Endothelial cell of hepatic sinusoid (primary cell): Measurements from ENCODE around the gene CCDC137.

Source experiments
- in situ Hi-C: cut with HindIII; loops from 2 replicates; pipeline ENCODE4 v1.10.0; 2017; ENCODE audit warnings: low sequenced_read_pairs

CCDC137 gene

DNA sequence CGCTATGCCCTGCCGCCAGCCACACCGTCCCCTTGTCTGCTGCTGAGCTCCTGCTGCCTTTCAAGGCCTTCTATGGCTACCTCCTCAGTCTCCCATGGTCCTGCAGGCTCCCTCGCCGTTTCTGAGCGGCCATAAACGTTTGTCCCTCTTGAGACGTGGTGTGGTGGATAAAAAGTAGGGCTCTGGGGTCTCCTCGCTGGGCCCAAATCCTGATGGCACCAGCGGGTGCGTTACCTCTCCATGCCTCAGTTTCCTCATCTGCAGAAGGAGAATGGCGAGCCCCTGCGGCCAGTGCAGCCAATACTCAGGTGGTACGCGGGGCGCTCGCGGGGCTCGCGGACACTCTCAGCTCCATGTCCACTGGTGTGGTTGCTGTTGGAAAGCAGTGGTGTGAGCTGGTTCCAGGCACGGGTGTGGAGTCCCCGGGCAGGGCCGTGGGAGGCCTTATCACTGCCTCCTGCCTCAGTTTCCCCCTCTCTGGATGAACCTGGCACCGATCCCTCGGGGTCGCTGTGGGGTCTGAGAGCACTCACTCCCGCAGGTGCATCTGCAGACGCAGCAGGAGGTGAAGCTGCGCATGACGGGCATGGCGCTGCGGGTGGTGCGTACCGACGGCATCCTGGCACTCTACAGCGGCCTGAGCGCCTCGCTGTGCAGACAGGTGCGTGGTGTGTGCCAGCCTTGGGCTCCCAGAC, 48.0 kb downstream of the CCDC137 start:
- in situ Hi-C loops = no loop called here

DNA sequence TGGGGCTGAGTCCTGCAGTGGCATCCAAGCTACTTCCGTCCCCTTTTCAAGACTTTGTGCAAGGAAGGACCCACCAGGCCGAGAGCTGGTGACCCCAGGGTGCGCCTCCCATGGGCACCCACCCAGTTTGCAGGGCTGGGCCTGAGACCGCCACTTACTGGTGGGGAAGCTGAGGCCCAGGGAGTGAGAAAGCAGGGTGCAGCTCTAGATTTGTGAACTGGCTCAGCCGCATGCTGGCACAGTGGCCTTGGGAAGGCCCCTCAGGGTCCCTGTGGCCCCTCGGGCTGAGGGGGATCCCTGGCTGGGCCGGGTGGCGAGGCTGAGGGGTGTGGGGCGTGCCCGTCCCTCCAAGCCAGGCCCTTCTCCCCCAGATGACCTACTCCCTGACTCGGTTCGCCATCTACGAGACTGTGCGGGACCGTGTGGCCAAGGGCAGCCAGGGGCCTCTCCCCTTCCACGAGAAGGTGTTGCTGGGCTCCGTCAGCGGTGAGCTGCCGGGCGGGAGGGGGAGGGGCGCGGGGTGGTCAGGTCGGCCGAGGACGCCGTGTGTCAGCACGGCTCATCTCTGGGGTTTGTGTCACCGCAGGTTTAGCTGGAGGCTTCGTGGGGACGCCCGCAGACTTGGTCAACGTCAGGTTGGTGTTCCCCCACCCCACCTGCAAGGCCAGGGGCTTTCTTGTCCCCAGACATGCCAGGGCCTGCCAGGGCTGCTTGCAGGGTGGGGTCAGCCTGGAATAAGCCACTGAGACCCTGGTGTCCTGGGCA, 48.8 kb downstream of the CCDC137 start:
- in situ Hi-C loops = no loop called here

DNA sequence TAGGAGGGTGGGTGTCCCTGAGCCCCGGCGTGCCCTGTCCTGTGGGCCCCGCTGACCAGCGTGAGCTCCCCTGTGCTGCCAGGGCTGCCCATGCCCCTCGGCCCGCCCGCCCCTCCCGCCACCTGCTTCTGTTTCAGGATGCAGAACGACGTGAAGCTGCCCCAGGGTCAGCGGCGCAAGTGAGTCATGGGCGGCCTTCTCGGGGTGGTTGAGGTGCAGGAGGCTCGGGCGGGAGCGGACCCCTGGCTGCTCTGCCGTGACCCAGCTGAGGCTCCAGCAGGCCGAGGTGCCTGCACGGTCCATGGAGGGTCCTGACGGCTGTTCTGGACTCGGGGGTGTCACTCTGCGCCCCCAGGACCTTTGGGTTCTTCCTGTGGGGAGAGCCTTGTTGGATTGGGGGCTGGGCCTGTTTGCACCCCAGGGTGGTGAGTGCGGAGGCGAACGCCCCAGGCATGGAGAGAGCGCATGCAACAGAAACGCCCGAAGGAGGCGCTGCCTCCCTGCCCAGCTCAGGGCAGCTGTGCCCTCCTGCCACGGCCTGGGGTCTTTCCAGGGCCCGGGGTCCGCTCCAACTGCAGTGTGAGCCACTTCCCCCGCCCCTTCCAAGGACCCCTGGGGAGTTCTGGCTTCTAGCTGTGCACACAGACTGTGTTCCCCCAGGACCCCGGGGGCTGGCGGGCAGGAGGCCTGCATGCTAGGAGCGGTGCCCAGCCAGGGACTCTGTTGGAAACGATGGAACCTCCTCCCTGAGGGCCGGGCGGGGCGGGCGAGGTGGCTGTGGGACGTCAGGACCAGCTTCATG, 49.5 kb downstream of the CCDC137 start:
- in situ Hi-C loops = no loop called here

DNA sequence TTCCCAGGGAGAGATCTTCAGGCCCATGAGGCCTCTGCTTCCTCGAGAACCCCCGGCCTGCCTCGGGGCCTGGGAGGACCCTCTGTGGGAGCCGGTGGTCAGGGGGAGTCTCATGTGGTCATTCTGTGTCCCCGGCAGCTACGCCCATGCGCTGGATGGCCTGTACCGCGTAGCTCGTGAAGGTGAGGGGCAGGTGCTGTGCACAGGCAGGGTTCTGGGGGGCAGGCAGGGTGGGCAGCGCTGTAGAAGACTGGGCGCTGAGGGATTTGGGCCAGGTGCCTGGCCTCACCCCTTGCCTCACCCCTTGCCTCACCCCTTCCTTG, 50.1 kb downstream of the CCDC137 start:
- in situ Hi-C loops = no loop called here

DNA sequence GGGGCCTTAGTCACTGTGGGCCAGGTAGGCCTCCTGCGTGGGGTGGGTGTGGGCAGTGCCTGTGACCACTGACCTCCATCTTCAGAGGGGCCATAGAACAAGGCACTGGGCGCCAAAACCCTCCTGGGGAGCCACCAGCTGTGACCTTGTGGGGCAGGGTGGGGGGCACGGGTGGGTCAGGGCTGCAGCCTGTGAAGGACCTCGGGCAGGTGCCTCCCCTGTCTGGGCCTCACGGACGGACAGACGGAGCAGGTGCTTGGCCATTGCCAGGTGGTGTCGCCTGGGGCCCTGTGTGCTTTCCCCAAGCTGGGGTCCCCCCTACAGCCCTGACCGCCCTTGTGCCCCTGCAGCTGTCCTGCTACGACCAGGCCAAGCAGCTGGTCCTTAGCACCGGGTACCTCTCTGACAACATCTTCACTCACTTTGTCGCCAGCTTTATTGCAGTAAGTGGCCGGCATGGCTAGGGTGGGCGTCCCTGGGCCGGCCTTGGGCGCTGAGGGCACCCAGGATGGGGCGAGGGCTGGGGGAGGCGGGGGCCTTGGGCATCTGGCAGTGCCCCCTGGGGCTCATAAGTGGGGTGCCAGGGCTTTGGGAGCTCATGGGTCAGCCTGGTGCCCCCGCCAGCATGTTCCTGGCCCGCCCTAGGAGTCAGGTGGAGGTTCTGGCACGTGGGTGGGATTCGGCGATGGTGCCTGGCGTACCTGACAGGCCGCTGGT, 50.7 kb downstream of the CCDC137 start:
- in situ Hi-C loops = no loop called here

DNA sequence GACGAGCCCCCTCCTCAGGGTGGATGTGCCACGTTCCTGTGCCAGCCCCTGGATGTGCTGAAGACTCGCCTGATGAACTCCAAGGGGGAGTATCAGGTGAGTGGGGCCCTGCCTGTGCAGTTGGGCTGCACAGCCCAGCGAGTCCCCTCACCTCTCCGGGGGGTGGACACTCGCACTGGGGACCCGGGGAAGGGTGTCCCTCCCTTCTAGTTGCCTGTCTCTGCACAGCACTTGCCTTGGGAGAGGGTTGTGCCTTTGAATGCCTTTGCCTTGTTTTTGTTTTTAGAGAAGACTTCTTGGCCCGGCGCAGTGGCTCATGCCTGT, 51.2 kb downstream of the CCDC137 start:
- in situ Hi-C loops = no loop called here

DNA sequence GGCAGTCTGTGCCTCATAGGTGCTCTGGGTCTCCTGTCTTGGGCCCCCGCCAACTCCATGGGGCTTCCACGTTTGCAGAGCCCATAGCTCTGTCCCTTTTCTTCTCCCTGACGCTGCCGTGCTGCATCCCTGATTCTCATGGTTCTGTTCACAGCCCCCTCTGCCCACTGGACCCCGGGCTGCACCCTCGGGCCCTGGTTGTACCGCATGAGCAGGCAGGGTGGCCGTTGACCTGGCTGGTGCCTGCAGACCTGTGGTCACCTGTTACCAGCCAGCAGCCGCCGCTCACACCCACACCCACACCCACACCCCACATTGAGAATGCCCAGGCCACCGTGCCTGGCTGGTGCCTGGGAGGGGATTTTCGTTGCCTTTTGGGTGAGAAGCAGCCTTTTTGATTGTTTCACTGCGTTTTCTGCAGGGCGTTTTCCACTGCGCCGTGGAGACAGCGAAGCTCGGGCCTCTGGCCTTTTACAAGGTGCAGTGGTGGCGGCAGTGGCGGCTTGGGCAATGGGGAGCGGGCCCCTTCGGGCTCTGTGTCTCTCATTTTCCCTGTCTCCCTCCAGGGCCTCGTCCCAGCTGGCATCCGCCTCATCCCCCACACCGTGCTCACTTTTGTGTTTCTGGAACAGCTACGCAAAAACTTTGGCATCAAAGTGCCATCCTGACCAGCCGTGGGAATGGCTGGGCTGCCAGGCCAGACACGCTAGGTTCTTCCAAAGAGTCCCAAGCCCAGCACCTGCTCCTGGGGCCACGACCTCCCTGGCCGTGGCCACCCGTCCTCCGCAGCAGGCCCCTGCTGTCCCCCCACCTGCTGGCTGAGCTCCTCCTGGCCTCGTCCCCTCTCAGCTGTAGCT, 53.1 kb downstream of the CCDC137 start:
- in situ Hi-C loops = no loop called here

DNA sequence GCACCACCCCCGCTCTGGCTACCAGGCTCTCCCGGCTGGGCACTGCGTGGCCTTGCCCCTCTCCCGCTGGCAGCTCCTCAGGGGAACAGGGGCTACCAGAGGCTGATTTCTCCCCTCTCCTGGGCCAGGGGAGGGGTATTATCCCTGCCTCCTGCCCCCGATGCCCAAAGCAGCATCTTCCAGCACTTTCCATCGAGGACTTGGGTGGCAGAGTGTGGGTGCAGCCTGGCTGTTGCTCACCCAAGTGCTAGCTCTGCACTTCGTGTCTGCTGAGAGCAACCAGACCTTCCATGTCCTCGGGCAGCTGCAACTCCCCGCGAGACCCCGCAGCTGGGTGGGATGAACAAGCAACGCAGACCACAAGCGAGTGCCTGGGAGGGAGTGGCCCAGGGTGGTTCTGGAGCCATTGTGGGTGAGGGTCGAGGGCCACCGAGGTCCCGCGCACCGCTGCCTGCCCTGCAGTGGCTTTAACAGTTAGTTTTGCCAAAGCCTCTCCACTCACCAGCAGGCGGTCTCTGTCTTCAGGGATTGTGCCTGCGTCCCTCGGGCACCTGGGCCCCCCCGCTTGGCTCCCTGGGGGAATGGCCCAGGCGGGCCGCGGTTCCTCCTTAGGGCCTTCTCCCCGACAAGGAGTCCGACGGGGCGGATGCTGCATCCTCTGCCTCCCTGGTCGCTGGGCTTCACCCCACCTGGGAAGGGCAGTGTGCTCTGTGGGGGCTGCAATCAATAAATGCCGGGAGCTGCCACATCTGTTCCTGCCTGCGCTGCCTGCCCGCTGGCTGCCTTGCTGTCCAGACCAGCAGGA, 53.9 kb downstream of the CCDC137 start:
- in situ Hi-C loops = no loop called here

DNA sequence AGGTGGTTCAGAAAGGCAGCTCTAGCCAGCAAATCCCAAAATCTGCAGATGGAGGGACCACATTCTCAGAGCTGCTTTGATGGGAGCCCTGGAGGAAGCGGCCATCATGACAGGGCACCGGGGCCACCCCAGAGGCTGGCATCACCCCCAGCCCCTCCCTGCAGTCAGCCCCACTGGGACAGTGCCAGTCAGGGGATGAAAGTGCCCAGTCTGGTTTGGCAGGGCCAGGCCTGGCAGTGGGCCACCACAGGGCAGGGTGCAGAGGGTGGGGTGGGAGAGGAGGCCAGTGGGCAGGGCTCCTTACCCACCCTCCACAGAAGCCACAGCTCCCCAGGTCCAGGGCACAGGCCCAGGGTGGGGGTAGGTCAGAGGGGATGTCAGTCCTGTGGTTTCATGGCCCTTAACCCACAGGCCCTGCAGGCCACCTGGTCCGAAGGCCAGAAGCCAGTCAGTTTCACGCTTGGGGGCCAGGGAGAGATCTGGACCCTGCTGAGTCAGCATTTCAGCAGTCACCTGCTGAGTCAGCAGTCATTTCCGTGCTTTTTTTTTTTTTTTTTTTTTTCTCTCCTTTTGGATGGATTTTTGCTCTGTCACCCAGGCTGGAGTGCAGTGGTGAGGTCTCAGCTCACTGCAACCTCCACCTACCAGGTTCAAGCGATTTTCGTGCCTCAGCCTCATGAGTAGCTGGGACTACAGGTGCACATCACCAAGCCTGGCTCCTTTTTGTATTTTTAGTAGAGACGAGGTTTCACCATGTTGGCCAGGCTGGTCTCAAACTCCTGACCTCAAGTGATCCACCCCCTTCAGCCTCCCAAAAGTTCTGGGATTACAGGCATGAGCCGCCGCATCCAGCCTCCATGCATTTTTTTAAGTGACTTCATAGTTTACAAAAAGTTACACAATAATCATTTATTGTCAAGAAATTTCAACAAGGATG, 55.9 kb downstream of the CCDC137 start:
- in situ Hi-C loops = no loop called here
